AG20443 (cell line): Measurements from ENCODE around the gene MTFP1.
A peak's percentile ranks its signal among the peaks of the same experiment; 100 is the strongest.
"Not testable (repeated sequence)": the region's sequence is repeated elsewhere in the genome, so short reads cannot be mapped to it uniquely, and the experiment has no call there.

Experiments
- DNase-seq: peaks from one replicate; pipeline ENCODE4 v3.0.0; 2012; ENCODE audit warnings: low spot score, mixed read lengths

The MTFP1 gene

GRCh38 chr22:30455075-30455840 lies 29.7 kb downstream of the MTFP1 start:
- no peak for DNase-seq

- peak; percentile 73 for DNase-seq
These were observed 32.4 kb downstream of the MTFP1 start for GRCh38 chr22:30457981-30458380.

- peak; percentile 32 for DNase-seq
These were observed 33.8 kb downstream of the MTFP1 start for GRCh38 chr22:30459181-30460052.

GRCh38 chr22:30460147-30460546 lies 34.6 kb downstream of the MTFP1 start:
- no peak for DNase-seq

- DNase-seq, result not testable (repeated sequence)
These were observed 35.0 kb downstream of the MTFP1 start for GRCh38 chr22:30460555-30460954.

GRCh38 chr22:30469165-30469564 lies 43.6 kb downstream of the MTFP1 start:
- DNase-seq, result no peak

- DNase-seq, result no peak
These were observed 45.1 kb downstream of the MTFP1 start for GRCh38 chr22:30470655-30471054.

GRCh38 chr22:30471616-30472318 lies 46.2 kb downstream of the MTFP1 start, which contains the start of gene SEC14L3:
TSS of gene SEC14L3 (minus strand) at chr22:30472017. CDS start at chr22:30471958, 59 bp downstream.
- no peak for DNase-seq

- DNase-seq, result no peak
These were observed 47.6 kb downstream of the MTFP1 start for GRCh38 chr22:30472994-30473720.

- no peak for DNase-seq
These were observed 48.6 kb downstream of the MTFP1 start for GRCh38 chr22:30474121-30474520.

- no peak for DNase-seq
These were observed 49.3 kb downstream of the MTFP1 start for GRCh38 chr22:30474683-30475424.
